Adrenal gland (tissue), 5 donors: Measurements from ENCODE around the gene TPGS1.

Experiments
- CTCF ChIP-seq, 6 experiments: fragments of 450-650 bp in 4 of 6; fragments of 200-600 bp in 2 of 6; sonication (generic) in 1 of 6; IDR thresholded peaks; 1 replicate in 5 of 6; 2 replicates in 1 of 6; pipeline versions ENCODE4 v1.5.1 to v1.8.0; 2016 to 2021; ENCODE audit warnings: antibody characterized with exemption in 6 of 6, mild to moderate bottlenecking in 2 of 6, moderate library complexity in 1 of 6
- POLR2A ChIP-seq, 2 donors: fragments of 450-650 bp; IDR thresholded peaks; one replicate each; pipeline ENCODE4 v1.6.1; 2017; ENCODE audit warnings: antibody characterized with exemption in 2 of 2, mild to moderate bottlenecking in 2 of 2, moderate library complexity in 1 of 2
- donor health status: DM: no; HTN: no; CAD: no.

- no peak for TF ChIP-seq POLR2A (IDR thresholded peaks at IDR 0.05)
- TF ChIP-seq CTCF (IDR thresholded peaks at IDR 0.05), result no peak
These were observed 60.1 kb downstream of the TPGS1 start for GRCh38 chr19:567296-567900.
